NCI-H2029 treated with DMSO at 0.1 percent for 48 hours (cell line): ENCODE data around the gene ARMH3.

Experiments used
- DNase-seq: peaks from one replicate; lab custom pipeline; 2025; lab: John Stamatoyannopoulos, UW

The ARMH3 gene

DNA sequence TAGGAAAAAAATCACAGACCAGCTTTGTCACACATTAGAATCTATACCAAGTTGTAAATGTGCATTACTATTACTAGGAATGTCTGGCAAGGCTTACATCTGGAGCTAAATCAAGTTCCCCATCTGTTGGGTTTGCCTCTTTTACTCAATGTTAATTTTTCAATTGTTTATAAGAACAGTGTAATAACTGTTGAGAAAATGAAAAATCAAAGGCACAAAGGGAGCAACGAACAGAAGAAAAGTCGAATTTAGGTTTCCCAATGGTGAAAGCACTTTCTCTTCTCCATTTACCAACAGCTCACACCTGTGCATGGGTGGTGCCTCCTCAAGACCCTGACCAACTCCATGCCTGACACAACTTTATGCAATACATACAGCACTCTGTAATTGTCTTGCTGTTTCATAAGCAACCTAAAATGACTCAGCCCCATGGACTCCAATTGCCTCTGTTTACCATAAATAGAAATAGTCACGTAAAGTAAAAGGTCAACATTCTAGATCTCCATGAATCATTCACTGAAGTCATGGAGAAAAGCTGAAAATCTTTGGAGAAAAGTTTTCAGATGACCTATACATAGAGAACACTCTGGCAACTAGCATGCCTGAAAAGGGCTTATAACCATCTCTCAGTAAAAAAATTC lies 116.8 kb downstream of the ARMH3 start:
- no peak for DNase-seq

DNA sequence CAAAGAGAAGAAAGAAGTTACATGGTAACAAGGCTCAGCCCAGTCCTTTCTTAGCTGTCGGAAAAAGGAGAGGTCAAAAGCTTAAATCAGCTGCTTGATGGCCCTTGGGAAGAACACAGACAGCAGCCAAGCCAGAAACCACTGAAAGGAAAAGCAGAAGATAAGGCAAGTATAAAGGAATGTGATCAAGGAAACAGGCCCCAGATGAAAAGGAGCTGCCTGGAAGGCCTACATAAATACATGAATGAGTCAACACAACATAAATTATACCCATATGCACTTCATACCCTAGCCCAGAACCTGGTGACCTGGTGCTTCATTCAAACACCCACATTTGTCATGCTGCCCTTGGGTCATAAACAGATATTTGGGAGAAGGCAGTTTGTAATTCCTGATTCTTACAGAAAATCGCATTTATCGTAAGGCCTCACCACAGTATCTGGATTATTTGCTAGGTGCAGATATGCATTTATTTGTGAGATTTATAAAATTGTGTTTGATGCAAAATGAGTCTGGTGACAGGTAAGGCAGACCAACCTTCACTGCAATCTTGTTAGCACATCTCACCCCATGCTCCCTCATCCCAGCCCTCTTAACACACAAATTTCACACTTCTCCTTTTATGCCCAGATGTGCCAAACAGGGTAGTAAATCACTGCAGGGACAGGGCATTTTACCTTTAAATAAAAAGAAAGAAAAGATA lies 117.5 kb downstream of the ARMH3 start:
- no peak for DNase-seq

DNA sequence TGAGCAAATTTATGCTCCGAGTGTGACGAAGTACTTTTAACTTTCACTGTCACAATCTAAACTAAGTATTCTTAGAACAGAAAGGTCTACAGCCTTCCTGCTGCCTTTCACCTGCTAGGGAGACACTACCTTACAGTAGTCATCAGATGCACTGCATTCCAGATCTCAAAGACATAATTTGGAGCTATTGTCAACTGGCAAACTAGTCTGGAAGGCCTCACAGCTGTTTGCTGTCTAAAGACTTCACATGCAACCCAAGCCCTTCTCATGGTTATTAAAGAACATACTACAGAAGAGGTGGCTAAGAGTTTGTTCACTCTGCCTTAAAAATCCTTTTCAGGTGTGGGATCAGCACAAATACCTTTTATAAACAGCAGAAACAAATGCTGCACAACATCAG lies 120.5 kb downstream of the ARMH3 start:
- DNase-seq: no peak

DNA sequence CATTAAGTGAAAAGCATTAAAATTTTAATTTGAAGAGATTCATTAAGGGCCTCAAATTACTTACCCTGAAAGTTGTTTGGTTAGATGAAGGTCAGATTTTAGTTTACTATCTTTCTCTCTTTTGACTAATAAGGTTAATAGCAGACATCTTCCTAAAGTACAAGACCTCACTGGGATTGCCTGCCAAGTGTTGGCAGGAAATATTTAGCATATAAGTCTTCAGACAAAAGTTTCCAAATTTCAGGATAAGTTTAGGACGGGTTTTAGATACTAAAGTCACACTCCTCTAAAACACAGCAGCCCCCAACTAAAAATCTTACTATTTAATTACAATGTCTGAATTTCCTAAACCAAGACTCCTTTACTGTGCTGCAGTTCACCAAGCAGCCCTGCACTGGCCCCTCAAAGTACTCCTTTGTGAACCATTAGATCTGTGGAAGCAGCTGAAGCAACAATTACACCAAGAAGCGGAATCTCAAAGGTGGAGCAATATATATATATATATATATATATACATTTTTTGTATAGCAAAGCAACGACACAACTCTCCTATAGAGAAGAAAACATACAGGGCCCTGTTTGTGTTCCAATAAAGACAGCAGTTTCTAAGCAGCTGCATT lies 121.2 kb downstream of the ARMH3 start:
- no peak for DNase-seq

DNA sequence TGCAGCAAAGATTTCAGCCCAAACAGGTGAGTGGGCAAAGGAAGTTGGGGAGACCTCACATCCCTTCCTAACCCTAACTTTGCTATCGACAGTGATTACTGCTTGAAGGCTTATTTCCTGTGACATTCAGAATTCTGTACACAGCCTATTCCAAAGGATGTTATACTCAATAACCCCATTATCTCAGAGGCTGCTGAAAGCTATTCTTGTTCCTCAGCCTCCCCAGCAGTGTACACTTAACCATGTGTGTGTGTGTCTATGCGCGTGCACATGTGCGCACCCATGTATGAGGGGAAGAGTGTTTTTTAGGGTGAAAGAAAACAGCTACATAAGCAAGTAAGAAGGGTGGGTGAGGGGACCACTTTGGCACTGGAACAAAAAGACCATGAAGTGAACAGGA lies 122.0 kb downstream of the ARMH3 start:
- DNase-seq: no peak

DNA sequence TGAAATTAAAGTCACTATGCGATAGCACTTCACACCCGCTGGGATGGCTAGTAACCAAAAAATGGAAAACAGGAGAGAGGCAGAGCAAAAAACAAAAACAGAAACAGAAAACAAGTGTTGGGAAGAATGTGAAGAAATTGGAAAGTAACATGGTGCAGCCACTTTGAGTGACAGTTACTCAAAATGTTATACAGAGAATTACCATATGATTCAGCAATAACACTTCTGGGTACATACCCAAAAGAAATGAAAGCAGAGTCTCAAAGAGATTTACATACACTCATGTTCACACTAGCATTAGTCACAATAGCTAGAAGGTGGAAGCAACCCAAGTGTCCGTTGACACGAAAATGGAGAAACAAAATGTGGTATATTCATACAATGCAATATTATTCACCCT lies 123.8 kb downstream of the ARMH3 start:
- no peak for DNase-seq

DNA sequence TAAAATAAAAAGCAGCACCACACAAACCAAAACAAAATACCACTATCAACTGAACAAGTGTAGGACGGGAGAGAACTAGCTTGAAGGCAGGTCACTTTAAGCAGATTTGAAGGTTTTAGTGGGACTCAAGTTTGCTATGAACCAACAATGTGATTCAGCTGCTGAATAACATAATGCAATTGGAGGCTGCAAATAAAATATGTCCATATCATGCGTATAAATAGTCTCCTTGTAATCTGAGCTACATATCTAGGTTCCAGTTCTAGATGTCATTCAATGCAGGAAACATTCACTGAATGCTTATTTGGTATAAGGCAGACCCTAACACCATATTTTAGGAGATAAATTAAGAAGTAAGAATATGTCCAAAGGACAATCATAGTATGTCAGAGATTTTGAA lies 130.9 kb downstream of the ARMH3 start:
- no peak for DNase-seq

DNA sequence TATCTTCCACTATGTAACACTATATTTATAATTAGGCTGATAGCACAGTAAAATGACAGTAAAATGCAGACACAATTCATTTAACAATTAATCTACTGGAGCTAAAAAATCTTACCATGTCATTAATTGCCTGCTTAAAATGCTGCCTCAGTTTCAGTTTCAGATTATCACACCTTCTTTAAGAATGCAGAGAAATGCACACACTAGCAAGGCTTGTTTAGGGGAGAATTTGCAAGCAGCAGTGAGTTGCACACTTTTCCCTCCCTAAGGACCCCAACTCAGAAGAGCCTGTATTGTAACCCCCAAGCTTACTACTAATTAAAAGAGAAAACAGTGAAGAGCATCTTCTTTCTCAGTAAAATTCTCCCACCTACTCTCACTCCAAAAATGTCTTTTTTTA lies 132.7 kb downstream of the ARMH3 start:
- DNase-seq: no peak

DNA sequence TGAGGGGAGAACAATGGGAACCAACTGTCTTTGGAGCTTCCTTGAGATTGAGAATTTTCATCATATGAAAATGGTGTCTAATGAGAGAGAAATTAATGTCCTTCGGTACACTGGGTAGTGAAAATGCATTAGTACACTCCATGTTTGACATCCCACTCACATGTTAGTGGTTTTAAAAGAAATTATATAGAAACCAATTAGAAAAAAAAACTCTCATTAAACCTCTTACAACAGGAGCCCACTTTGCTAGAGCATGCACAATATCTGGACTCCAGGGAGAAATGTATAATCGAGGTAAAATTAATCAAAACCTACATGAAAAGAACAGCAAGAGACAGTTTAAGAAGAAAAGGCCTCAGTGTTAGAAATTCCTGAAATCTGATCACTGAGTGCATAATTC lies 133.1 kb downstream of the ARMH3 start:
- DNase-seq: no peak

DNA sequence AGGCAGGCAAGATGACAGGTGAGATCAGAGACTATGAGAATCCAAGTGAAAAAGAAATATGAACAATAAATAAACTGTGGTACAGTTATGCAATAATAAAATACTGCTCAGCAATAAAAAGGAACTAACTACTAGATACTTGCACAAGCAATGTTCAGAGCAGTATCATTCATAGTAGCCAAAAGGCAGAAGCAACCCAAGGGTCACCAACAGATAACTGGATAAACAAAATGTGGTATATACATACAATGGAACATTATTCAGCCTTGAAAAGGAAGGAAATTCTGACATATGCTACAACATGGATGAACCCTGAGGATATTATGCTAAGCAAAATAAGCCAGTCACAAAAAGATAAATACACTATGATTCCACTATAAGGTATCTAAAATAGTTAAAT lies 135.4 kb downstream of the ARMH3 start:
- no peak for DNase-seq

DNA sequence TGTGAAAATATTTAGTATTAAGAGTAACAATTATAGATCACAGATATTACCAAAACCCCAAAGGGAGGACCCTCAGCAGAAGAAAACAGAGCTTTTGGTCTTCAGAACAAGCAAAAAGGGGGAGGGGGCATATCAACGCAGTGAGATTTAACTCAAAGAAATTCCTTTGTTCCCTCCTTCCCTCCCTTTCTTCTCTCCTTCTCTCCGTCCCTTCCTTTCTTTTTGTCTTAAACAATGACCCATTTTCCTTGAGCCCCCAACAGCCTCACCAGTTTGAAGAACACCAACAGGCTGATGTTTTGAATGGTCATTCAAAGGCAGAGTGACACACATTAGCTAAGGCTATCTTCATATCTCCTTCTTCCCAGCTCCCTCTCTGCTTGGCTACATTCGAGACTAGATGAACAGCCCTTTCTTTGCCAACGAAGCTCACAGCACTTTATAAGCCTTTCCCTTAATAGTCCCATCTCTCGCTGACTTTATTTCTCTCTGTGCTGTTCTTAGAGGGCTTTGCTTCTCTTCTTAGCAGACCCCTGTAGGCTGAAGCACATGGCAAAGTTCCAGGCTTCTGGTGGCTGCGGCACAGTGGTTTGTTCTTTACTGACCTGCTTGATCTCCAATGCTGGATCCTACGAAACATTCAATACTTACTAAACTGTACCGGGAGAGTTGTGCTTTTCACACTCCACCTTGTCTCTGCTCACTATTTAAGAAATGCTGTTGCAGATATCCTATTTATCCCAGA lies 136.8 kb downstream of the ARMH3 start:
- no peak for DNase-seq

DNA sequence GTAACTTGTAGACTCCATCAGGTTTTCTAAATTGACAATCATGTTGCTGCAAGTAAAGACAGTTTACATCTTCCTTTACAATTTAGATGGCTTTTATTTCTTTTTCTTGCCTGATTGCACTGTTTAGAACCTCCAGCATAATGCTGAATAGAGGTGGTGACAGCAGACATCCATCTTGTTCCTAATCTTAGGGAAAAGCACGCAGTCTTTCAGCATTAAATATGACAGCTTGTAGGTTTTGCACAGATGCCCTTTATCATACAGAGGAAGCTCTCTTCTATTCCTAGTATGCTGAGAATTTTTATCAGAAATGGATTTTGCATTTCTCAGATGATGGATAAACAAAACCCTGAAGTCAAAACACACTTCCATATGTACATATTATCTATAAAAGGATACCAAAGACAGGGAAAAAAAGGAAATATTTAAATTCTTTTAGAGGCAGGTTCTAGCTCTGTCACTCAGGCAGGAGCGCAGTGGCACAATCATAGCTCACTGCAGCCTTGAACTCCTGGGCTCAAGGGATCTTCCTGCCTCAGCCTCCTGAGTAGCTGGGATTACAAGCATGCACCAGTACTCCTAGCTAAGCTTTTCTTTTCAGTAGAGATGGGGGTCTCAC lies 143.3 kb downstream of the ARMH3 start:
- no peak for DNase-seq

DNA sequence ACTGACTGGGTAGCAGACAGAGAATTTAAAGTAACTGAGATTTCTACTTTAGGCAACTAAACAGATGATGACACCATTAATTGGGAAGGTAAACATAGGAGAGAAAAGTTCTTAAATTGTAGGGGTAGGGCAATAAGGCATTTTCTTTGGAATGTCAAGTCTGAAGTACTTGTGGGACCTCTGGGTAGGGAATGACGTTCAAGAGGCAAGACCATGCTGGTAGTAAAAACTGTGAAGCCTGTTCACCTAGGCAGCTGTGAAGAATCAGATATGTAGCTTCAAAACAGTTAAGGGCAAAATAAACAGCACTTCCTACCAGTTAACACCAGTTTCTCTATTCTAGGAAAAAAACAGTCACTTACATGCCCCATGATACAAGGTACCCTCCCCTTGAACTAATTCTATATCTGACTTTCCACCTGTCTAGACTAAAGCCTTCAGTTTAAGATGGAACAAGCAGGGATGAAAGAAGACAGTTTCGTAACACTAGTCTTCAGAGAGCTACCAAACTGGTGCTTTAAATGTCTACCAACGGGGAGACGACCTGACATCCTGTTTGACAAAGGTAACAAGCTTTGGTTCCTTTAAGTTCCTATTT lies 149.3 kb downstream of the ARMH3 start:
- no peak for DNase-seq

DNA sequence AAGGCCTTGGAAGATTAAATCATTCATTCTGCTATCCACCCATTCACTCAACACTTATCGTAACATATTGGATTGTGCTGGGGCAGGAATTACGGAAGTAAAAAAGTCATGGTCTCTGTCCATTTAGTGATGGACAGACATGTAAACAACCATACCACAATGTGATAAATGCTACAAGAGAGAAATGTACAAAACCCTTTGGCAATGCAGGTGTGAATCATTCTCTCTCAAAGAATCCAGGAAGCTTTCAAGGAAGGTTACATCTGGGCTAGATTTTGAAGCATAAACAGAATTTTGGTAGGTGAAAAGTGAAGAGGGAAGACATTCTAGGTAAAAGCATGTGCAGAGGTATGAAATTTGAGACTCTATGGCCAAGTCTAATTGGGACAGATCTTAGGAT lies 150.7 kb downstream of the ARMH3 start:
- DNase-seq: no peak

DNA sequence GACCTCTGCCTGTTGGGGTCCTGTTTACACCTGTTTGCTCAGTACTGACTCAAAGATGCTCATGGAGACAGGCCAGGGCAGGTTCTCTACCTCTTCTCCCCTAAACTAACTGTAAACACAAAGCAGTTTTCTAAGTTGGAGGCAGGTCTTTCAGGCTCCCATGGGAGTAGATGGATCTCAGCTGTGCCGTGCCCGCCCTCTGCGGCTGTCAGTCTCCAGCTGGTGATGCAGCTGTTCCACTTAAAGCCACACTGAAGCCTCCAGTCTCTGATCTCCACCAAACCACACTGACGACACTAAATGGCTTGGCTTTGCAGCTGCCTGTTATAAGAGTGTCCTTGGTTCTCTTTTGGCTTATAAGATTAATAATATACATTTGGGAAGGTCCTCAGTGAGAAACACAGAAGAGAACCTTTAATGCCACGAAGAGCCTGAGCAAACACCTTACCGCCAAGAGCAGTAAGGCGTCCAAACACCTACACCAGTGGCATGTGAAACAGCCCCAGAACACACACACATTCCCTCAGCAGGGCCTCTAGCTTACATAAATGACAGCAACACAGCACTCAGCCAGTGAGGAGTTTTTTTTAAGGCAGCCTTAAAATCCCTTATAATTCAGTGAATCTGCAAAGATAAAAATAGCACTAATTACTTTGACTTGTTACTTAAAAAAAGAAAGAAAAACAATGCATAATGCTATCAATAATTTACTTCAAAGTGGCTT lies 152.0 kb downstream of the ARMH3 start:
- no peak for DNase-seq

DNA sequence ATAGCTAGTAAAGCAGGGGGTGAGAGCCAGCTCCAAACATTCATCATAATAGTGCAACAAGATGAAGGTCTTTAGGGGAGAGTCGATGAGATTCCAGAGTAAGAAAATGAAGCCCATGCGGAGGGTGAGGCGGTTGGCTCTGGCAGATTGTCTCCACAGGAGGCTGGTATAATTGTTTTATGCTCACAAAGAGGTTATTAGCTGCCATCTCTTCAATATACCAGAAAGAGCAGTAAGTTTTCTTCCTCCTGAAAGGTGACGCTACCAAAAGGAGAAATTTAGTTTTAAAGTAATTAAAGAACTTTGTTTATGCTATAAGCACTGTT lies 153.2 kb downstream of the ARMH3 start:
- no peak for DNase-seq

DNA sequence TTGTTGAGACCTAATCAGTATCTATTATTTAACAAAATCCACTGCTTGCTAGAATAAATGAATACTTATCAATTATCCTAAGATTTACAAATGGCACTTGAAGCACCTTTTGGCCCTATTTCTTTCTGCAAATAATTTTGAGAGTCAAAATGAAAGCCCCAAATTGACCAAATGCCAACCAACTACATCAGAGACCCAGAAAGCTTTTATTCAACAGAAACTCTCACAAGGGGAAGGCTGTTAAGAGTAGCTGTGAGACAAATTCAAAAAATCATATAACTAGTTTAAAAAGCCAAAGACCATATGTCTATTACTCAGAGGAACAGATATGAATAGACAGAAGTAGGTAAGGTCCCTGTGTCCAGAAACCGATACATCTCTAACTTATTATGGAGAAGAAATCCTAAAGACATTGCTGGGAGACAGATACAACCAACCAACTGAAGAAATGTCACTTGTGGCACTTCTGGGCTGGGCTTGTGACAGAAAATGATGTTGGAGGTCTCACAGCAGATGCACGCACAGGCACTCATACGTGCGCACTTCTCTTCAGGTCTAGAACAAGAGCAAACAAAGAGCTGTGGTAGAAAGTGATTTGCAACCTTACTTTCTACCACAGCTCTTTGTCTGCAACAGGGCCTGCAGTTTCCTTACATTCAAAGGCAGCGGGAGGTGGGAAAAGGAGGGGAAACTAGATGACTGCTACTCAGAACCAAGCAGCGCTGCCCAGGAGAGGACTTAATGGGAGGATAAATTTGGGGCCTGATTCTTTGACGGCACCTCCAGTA lies 153.7 kb downstream of the ARMH3 start:
- no peak for DNase-seq

DNA sequence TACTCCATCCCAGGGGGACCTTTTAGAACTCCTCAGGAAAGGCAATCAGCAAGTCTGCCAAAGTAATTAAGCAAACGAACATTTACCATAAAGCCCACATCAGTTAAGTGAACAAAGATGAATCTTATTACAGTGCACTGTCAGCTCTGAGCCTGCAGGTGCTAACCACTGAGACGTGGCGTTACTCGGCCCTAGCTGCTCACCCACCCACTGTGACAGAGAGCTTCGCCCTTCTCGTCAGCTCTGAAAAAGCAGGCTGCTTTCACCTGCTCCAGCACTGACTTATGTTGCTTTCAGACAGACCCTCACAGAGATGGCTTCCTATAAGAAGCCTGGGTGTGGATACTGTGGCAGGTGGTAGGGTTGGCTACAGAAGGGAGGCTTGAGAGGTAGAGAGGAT lies 154.6 kb downstream of the ARMH3 start:
- DNase-seq: no peak

DNA sequence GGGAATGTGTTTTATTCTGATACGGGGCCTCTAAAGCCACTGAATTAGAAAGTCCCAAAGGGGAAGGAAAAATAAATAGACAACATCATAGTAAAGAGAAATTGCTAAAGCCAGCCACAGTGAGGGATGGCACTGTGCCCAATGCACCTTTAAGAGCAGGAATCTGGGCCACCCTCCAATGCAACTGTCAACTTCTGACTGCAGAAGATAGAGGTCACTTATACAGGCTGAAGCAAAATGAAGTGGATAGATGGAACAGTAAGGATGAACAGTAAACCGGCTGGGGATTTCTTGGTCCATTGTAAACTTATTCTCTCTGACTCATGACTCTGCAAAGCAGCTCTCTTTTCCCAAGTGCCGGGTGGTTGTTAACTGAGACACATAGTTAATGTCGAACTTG lies 158.3 kb downstream of the ARMH3 start:
- DNase-seq: no peak

DNA sequence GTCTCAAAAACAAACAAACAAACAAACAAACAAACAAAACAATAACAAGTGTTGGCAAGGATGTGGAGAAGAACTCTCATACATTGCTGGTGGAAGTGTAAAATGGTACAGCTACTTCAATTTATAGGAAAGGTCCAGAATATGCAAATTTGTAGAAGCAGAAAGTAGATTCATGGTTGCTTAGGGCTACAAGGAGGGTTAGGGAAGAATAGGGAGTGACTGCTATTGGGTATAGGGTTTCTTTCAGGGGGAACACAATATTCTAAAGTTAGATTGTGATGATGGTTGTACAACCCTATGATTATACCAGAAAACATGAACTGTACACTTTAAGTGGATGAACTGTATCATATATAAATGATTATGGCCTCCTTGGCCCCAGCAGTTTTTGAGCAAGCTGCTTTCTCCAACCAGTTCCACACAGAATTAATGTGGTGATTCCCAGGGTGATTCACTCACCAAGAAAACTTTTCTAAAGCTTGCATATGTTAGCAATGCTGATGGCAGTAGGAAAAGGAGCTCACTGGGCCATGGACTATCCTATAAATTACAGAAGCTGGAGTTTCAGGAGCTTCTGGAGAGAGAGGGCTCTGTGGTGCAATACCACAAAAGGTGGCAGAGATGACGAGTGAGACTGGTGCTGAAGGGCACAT lies 159.6 kb downstream of the ARMH3 start:
- no peak for DNase-seq
